Immature natural killer cell (primary cell): ENCODE data around the gene C2CD4B. TPM values are rescaled to one million over a fixed set of nuclear protein-coding genes. Genes with fewer than 3 reads are reported as not detected.

ENCODE experiments used
- DNase-seq, 3 donors: peaks; one replicate each; pipeline ENCODE4 v3.0.0; 2022; ENCODE audit warnings: mixed read lengths in 1 of 3
- H3K27ac Mint-ChIP-seq, 6 donors: one replicate each; pipeline ENCODE4 v1.8.0; 2020; ENCODE audit warnings: mixed read lengths in 6 of 6, mild to moderate bottlenecking in 5 of 6, inconsistent platforms in 4 of 6, moderate library complexity in 3 of 6
- H3K27me3 Mint-ChIP-seq, 3 donors: one replicate each; pipeline ENCODE4 v1.8.0; 2020 to 2021; ENCODE audit warnings: low read depth in 3 of 3, mild to moderate bottlenecking in 3 of 3, mixed read lengths in 3 of 3, moderate library complexity in 3 of 3, inconsistent platforms in 1 of 3
- H3K36me3 Mint-ChIP-seq, 3 donors: one replicate each; pipeline ENCODE4 v1.8.0; 2020; ENCODE audit warnings: mixed read lengths in 3 of 3, inconsistent platforms in 2 of 3, mild to moderate bottlenecking in 2 of 3
- H3K4me1 Mint-ChIP-seq, 2 donors: one replicate each; pipeline ENCODE4 v1.8.0; 2020; ENCODE audit warnings: inconsistent platforms in 2 of 2, mild to moderate bottlenecking in 2 of 2, mixed read lengths in 2 of 2, moderate library complexity in 1 of 2
- H3K4me3 Mint-ChIP-seq, 5 donors: one replicate each; pipeline ENCODE4 v1.8.0; 2020; ENCODE audit warnings: mild to moderate bottlenecking in 5 of 5, mixed read lengths in 5 of 5, inconsistent platforms in 3 of 5, moderate library complexity in 3 of 5
- H3K9me3 Mint-ChIP-seq, 6 donors: one replicate each; pipeline ENCODE4 v1.8.0; 2020; ENCODE audit warnings: mild to moderate bottlenecking in 6 of 6, mixed read lengths in 6 of 6, inconsistent platforms in 4 of 6, moderate library complexity in 3 of 6
- polyA plus RNA-seq, 3 donors: library from polyadenylated mRNA; unstranded; fragments of 300-500 nt; fragmentation: Illumina TruSeq; gene quantifications; one replicate each; pipeline ENCODE4 v1.2.3, GENCODE V29; 2021

Gene C2CD4B
- polyA plus RNA-seq, 3 donors from 2014 or later = not detected

DNA sequence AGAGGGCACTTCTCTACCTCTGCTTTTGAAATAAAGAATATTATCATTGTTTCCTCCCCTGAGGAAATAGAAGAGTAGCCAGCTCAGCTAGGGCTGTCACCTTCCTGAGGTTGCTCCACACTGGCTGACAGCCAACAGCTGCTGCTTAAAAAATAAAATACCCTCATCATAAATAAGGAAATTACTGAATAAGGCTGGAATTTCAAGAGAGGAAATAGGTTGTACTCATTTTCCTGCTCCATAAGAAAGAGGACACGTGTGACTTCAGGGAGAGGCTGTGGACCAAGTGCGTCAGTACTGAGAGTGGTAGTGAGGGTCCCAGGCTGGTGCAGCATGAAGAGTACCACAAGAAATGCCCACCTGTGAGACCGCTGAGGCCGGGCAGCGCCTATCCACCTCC, 8.1 kb upstream of the C2CD4B start:
- H3K4me3 Mint-ChIP-seq = no peak overlapping the region
- H3K9me3 Mint-ChIP-seq = no peaks in the 10 kb centered on the region
- no peaks in the 10 kb centered on the region for H3K36me3 Mint-ChIP-seq
- no peak for DNase-seq
- peaks cover 1 to 11% (median 8%) of the 10 kb centered on the region in 3 donors for H3K27me3 Mint-ChIP-seq
- H3K27ac Mint-ChIP-seq = no peak overlapping the region
- H3K4me1 Mint-ChIP-seq = no peaks in the 10 kb centered on the region

DNA sequence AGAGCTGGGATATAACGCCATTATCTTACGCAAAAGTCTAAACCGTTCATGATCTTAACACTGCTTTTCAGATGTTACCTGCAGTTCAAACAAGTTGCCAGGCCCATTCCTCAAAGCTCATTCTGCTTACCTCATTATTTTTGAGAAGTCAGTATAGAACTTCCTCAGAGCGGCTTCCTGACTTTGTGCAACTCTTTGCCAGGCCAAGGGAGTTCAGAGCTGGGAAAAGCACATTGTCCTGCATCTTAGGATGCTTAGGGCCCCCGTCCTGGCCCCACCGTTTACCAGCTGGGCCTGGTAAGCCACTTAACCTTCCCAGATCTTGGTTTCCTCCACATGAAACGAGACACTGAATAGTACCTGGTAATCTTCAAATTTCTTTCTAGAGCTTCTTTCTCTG, 6.8 kb upstream of the C2CD4B start:
- no peak overlapping the region for H3K4me3 Mint-ChIP-seq
- no peaks in the 10 kb centered on the region for H3K4me1 Mint-ChIP-seq
- H3K9me3 Mint-ChIP-seq = no peaks in the 10 kb centered on the region
- H3K36me3 Mint-ChIP-seq = no peaks in the 10 kb centered on the region
- H3K27ac Mint-ChIP-seq = no peak overlapping the region
- peaks cover 1 to 17% (median 8%) of the 10 kb centered on the region in 3 donors for H3K27me3 Mint-ChIP-seq
- DNase-seq = no peak

DNA sequence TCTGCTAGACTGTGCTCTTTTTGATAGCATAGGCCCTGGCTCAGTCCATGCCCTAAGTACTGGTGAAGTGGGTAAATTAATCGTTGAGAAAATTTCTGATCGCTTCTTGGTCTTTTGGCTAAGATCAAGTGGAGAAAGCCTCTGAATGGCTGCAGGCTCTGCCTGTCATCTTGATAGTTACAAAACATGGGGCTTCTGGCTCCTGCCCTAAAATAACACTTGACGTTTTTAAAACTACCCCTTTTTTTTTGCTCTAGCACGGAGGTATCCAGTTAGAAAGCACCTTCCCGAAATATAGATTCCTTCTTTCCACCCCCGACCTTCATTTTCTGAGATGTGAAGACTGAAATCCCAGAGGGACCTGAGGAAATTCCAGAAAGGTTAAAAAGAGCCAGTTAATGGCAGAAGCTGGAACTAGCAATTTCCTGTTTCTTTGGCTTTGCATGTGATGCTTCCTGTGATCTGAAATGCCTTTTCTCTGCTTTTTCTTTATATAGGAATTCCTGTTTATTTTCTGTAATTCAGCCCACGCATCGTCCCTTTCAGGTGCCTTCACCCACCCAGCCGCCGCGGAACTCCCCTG, 799 bp upstream of the C2CD4B start:
- H3K27ac Mint-ChIP-seq = no peak overlapping the region
- H3K36me3 Mint-ChIP-seq = no peaks in the 10 kb centered on the region
- H3K4me1 Mint-ChIP-seq = peaks cover 0 to 4% of the 10 kb centered on the region in 2 donors
- H3K4me3 Mint-ChIP-seq = peak overlapping the region in 1 of 5 donors; percentile 58
- peaks cover 11 to 25% (median 12%) of the 10 kb centered on the region in 3 donors for H3K27me3 Mint-ChIP-seq
- no peak for DNase-seq
- H3K9me3 Mint-ChIP-seq = peaks cover 0 to 4% (median 0%) of the 10 kb centered on the region in 6 donors

DNA sequence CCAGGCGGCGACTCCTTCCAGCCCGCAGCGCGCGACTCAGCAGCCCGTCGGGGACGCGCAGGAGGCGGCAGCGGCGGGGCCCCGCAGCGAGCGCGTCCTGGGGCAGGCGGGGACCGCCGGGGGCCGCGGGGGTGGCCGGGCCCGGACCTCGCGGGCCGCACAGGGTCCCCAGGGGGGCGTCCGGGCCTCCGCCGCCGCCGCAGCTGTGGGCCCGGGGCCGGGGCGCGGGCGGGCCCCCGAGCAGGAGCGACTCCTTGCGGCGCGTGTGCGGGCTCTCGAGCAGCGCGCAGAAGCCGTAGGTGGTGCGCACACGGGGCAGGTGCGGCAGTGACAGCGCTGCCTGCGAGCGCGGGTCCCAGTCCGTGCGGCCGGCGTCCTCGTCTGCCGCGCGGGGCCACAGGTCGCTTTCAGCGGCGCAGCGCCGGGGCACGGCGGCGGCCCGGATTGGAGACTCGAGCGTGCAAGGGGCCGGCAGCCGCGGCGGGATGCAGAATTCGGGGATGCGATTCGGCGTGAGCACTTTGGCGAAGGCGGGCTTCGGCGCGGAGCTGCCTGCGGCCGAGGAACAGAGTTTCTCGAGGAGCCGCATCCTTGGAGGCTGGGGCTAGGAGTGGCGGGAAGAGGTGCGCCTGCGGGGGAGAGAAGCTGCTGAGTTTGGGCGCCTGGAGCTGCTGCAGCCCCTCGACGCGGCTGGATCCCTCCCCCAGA, 535 bp downstream of the C2CD4B start:
- no peak for DNase-seq
- no peaks in the 10 kb centered on the region for H3K36me3 Mint-ChIP-seq
- H3K27ac Mint-ChIP-seq = no peak overlapping the region
- peaks cover 0 to 4% (median 0%) of the 10 kb centered on the region in 6 donors for H3K9me3 Mint-ChIP-seq
- no peak overlapping the region for H3K4me3 Mint-ChIP-seq
- H3K4me1 Mint-ChIP-seq = peaks cover 0 to 4% of the 10 kb centered on the region in 2 donors
- H3K27me3 Mint-ChIP-seq = peaks cover 13 to 25% (median 14%) of the 10 kb centered on the region in 3 donors

DNA sequence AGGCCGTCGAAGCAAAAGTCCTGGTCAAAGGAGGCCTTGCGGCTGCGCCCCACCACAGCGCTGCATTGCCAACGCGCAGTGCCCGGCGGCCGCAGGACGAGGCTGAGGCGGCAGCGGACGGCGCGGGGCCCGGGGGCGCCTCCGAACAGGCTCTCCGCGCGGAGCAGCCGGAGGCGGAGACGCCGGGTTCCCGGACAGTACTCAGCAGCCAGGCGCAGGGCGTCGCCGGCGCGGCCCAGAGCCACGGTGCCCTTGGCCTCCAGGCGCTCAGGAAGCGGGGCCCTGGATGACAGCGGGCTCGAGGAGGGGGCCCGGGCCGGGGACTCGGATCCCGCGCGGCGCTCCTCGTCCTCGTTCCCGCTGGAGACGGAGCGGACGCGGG, 1.1 kb downstream of the C2CD4B start:
- Mint-ChIP-seq H3K27ac (no peak overlapping the region), H3K36me3 (no peaks in the 10 kb centered on the region), H3K9me3 (peaks cover 0 to 4% (median 2%) of the 10 kb centered on the region in 6 donors), H3K27me3 (peaks cover 9 to 25% (median 14%) of the 10 kb centered on the region in 3 donors), H3K4me3 (no peak overlapping the region), H3K4me1 (peaks cover 0 to 4% of the 10 kb centered on the region in 2 donors)
- no peak for DNase-seq

DNA sequence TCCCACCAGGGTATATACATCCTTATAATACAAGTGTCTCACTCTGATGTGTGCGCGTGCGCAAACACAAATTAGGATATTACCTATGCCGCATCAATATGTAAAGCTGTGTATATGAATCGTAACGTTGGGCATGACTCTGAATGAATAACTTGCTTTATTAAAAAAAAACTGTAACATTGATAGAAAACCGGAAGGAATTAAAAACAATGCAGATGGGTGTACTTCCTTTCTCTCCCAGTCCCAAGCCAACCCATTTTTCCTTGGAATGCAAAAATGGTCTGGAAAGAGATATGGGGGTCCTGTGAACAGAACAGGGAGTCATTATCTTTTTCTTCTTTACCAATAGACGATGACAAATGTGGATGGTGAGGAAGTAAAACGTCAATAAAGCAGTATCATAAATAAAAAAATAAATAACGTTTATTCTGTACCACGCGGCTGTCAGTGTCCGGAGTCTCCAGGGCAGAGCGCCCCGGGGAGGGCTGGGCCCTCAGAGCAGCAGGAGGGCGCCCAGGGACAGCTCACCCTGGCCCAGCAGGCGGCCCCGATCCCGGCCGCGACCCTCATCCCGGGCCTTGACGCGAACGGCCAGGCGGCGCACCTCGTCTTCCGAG, 1.6 kb downstream of the C2CD4B start:
- peaks cover 0 to 4% of the 10 kb centered on the region in 2 donors for H3K4me1 Mint-ChIP-seq
- peaks cover 3 to 9% (median 6%) of the 10 kb centered on the region in 6 donors for H3K9me3 Mint-ChIP-seq
- H3K27ac Mint-ChIP-seq = no peak overlapping the region
- peaks cover 0 to 4% (median 0%) of the 10 kb centered on the region in 3 donors for H3K36me3 Mint-ChIP-seq
- peaks cover 9 to 22% (median 14%) of the 10 kb centered on the region in 3 donors for H3K27me3 Mint-ChIP-seq
- H3K4me3 Mint-ChIP-seq = peak overlapping the region in 2 of 5 donors; percentile 19 to 42
- no peak for DNase-seq

DNA sequence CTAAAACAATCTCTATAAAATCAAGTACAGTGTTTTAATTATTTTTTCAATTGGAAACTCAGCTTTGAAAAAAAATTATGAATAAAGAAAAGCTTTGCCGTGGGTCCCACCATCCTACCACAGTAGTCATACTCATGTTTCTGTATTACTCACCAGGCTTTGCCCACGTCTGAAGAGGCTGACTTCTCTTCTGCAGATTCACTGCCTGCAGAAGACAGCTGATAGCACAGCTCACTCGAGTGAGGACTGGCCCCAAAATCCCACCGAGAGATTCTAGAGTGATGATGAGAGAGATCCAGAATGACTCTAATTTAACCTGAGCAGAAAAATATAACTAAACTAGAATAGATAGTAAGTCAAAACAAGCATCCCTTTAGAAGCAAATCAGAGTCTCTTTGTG, 11.9 kb downstream of the C2CD4B start:
- Mint-ChIP-seq H3K9me3 (peaks cover 1 to 12% (median 7%) of the 10 kb centered on the region in 6 donors), H3K27ac (no peak overlapping the region)
- no peak for DNase-seq

DNA sequence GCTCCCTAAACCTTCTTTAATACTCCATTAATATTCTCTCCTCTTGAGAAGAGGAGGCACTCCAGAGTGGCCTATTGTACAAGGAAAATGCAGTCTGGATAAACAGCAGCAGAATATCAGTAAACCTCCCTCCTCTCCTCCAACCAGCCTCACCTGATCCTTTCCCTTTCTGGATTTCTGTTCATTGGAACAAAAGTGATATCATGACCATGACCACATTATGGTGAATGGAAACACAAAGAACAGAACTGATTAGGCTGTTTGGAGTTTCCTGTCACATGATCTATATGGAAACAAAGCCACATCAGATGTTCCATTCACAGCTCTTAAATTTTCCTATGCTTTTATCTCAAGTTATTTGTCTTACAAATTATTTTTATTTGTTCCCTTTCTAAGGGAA, 14.6 kb downstream of the C2CD4B start:
- Mint-ChIP-seq H3K9me3 (peaks cover 0 to 3% (median 0%) of the 10 kb centered on the region in 6 donors), H3K27ac (no peak overlapping the region)

More for the DNA sequence above, 11.9 kb downstream of the C2CD4B start:
- Mint-ChIP-seq H3K27me3 (peaks cover 2 to 11% (median 11%) of the 10 kb centered on the region in 3 donors), H3K4me1 (no peaks in the 10 kb centered on the region), H3K36me3 (no peaks in the 10 kb centered on the region), H3K4me3 (no peak overlapping the region)

DNA sequence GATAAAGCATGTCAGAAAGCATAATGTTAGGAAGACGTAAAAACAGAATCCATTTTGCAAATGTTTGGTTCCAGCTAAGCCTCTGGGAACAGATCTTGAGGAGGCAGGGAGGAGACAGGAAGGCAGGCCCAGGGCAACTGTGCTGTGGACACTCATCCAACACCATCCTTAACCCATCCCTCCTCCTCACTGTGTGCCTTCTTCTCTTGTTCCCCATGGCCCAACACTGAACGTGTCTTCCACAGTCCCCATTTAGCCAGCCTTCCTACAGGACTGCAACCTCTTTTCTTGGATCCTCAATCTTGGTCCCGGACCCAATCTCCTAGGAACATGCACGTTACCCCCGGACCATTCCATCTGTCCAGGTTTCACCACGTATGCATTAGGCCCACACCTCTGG, 15.4 kb downstream of the C2CD4B start:
- Mint-ChIP-seq H3K27ac (no peak overlapping the region), H3K4me3 (no peak overlapping the region), H3K9me3 (no peaks in the 10 kb centered on the region), H3K27me3 (peaks cover 5 to 7% (median 6%) of the 10 kb centered on the region in 3 donors), H3K4me1 (no peaks in the 10 kb centered on the region), H3K36me3 (no peaks in the 10 kb centered on the region)
- no peak for DNase-seq

More for the DNA sequence above, 14.6 kb downstream of the C2CD4B start:
- Mint-ChIP-seq H3K27me3 (peaks cover 6 to 8% (median 7%) of the 10 kb centered on the region in 3 donors), H3K36me3 (no peaks in the 10 kb centered on the region), H3K4me3 (no peak overlapping the region), H3K4me1 (no peaks in the 10 kb centered on the region)
- DNase-seq = no peak

DNA sequence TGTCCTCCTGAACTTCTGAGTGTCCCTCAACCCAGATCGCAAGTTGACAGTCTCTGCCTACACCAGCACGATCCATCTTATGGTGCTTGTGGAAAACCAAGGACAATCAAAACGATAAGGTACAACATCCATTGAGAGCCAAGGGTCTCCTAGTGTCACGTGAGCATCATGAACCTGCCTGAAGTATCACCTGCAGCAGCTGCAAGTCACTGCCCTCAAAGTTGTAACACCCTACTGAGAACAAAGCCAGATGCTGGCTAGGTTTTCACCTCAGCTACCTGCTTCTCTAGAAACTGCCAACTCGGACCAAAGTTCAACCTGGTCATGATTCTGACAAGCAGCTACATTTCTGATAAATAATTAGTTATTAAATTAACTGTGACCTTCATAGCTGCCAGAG, 17.5 kb downstream of the C2CD4B start:
- H3K4me3 Mint-ChIP-seq = no peak overlapping the region
- no peak overlapping the region for H3K27ac Mint-ChIP-seq
- no peaks in the 10 kb centered on the region for H3K36me3 Mint-ChIP-seq
- H3K27me3 Mint-ChIP-seq = peaks cover 5 to 7% (median 6%) of the 10 kb centered on the region in 3 donors
- no peak for DNase-seq
- H3K4me1 Mint-ChIP-seq = no peaks in the 10 kb centered on the region
- H3K9me3 Mint-ChIP-seq = no peaks in the 10 kb centered on the region

DNA sequence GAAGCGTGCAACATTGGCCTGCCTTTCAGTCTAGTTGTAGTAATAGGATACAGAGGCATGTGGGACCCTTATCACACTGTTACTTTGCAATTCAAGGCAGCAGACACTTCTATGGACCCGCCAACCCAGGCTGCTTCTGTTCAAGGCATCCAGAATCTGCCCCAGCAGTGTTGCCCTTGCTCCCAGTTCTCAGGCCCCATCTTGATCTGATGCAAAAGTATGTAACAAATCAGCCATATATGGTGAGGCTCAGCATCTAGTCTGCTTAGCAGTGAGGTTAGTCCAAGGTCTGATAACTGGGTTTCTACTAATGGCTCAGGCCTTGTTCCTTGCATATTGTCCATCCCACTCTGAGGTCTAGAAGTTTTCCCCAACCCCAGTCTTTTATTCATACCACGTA, 17.9 kb downstream of the C2CD4B start:
- H3K36me3 Mint-ChIP-seq = no peaks in the 10 kb centered on the region
- no peak overlapping the region for H3K27ac Mint-ChIP-seq
- H3K27me3 Mint-ChIP-seq = peaks cover 5 to 7% (median 6%) of the 10 kb centered on the region in 3 donors
- H3K4me1 Mint-ChIP-seq = no peaks in the 10 kb centered on the region
- H3K9me3 Mint-ChIP-seq = no peaks in the 10 kb centered on the region
- DNase-seq = no peak
- H3K4me3 Mint-ChIP-seq = no peak overlapping the region

DNA sequence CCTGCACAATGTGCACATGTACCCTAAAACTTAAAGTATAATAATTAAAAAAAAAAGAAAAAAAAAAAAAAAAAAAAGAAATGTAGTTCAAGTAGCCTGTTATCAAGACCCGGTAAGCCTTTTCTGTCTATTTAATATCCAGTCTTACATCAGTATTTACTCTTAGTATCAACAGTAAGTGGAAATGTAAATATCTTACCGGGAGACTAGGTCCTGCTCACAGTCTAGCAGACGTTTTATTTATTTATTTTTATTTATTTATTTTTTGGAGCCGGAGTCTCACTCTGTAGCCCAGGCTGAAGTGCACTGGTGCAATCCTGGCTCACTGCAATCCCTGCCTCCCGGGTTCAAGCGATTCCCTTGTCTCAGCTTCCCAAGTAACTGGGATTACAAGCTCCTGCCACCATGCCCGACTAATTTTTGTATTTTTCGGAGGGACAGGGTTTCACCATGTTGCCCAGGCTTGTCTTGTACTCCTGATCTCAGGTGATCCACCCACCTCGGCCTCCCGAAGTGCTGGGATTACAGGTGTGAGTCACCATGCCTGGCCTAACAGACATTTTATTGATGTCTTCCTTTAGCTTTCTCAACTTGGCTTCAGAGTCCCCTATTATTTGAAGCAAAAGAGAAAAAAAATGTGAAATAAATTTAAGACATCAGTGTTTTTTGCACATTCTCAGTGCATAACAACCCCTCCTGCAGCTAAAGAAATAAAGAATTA, 19.9 kb downstream of the C2CD4B start:
- no peaks in the 10 kb centered on the region for H3K4me1 Mint-ChIP-seq
- H3K9me3 Mint-ChIP-seq = no peaks in the 10 kb centered on the region
- H3K36me3 Mint-ChIP-seq = no peaks in the 10 kb centered on the region
- no peak overlapping the region for H3K27ac Mint-ChIP-seq
- DNase-seq = no peak
- peaks cover 0 to 6% (median 2%) of the 10 kb centered on the region in 3 donors for H3K27me3 Mint-ChIP-seq
- no peak overlapping the region for H3K4me3 Mint-ChIP-seq

DNA sequence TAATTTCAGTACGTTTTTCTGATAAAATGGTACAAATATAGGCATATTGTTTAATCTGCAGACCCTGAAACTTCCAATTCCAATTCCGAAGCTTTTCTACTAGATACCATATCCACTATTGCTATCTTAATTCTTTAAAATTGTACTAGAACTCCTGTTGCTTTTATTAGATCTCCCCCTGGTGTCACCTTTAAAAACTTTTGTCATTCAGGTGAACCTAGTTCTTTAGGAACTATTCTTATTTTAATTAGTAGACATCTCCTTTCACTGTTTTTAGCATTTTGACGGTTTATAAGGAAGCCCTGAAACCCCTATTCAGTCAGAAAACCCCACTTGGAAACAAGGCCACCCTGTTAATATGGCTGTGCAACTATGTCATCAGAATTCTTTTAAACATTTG, 22.3 kb downstream of the C2CD4B start:
- no peak for DNase-seq
- Mint-ChIP-seq H3K4me3 (no peak overlapping the region), H3K27me3 (peaks cover 2 to 8% (median 5%) of the 10 kb centered on the region in 3 donors), H3K27ac (no peak overlapping the region), H3K9me3 (no peaks in the 10 kb centered on the region), H3K36me3 (no peaks in the 10 kb centered on the region), H3K4me1 (no peaks in the 10 kb centered on the region)
